Ascending aorta (tissue), 2 donors: ENCODE measurements around the gene YTHDF1. TPM values are rescaled to one million over a fixed set of nuclear protein-coding genes. Genes with fewer than 3 reads are reported as not detected.

Experiments used
- DNase-seq, 2 donors: peaks; one replicate each; pipeline ENCODE4 v3.0.0-alpha.2; 2019; ENCODE audit warnings: low spot score in 2 of 2
- H3K27ac ChIP-seq, 2 donors: fragments of 200-600 bp; sonication (generic); one replicate each; pipeline ENCODE4 v1.5.1; 2016 to 2017; ENCODE audit warnings: mild to moderate bottlenecking in 1 of 2
- H3K27me3 ChIP-seq: fragments of 200-600 bp; sonication (generic); one replicate; pipeline ENCODE4 v1.5.1; 2017
- H3K36me3 ChIP-seq, 2 donors: fragments of 200-600 bp; sonication (generic); one replicate each; pipeline ENCODE4 v1.5.1; 2016
- H3K4me1 ChIP-seq, 2 donors: fragments of 200-600 bp; sonication (generic); one replicate each; pipeline ENCODE4 v1.5.1; 2016 to 2017; ENCODE audit warnings: mild to moderate bottlenecking in 1 of 2
- H3K4me3 ChIP-seq, 2 donors: fragments of 200-600 bp; sonication (generic); one replicate each; pipeline ENCODE4 v1.5.1; 2016 to 2017; ENCODE audit warnings: mild to moderate bottlenecking in 1 of 2
- H3K9me3 ChIP-seq, 2 donors: fragments of 200-600 bp; sonication (generic); one replicate each; pipeline ENCODE4 v1.5.1; 2016
- intact Hi-C: fragments of 100-400 bp; cut with DNase I; formaldehyde crosslinking; loops from one replicate; pipeline ENCODE4 v1.15.1; 2023
- total RNA-seq: library from RNA; depleted of rRNA; stranded (reverse); fragments of >200 nt; gene quantifications from one replicate; pipeline ENCODE4 v1.1.0, GENCODE V29; 2016
- TF ChIP-seq, protein P1 (sequence below), 3 experiments: fragments of 200-600 bp in 2 of 3; fragments of 450-650 bp in 1 of 3; sonication (generic) in 2 of 3; IDR thresholded peaks; one replicate each; pipeline ENCODE4 v1.5.1; 2016 to 2019; ENCODE audit warnings: antibody characterized with exemption in 3 of 3, mild to moderate bottlenecking in 1 of 3, moderate library complexity in 1 of 3

Gene YTHDF1
- total RNA-seq, 1 donor from 2014 or later: 14.2 TPM

DNA sequence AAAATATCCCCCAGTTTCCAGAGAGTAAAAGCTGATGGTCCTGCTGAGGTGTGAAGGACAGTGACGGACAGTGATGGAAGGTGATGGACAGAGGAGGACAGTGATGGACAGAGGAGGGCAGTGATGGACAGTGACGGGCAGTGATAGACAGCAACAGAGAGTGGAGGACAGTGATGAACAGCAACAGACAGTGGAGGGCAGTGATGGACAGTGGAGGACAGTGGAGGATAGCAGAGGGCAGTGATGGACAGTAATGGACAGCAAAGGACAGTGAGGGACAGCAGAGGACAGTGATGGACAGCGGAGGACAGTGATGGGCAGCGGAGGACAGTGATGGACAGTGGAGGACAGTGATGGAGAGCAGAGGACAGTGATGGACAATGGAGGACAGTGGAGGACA lies 41.0 kb upstream of the YTHDF1 start:
- no peak overlapping the region for H3K27ac ChIP-seq
- no peaks in the 10 kb centered on the region for H3K36me3 ChIP-seq
- H3K4me1 ChIP-seq: peaks cover 0 to 5% of the 10 kb centered on the region in 2 donors
- H3K27me3 ChIP-seq: peaks cover 8% of the 10 kb centered on the region
- intact Hi-C loops: no loop called here
- DNase-seq: no peak
- no peaks in the 10 kb centered on the region for H3K9me3 ChIP-seq
- no peak overlapping the region for H3K4me3 ChIP-seq
- TF ChIP-seq, protein P1, sequence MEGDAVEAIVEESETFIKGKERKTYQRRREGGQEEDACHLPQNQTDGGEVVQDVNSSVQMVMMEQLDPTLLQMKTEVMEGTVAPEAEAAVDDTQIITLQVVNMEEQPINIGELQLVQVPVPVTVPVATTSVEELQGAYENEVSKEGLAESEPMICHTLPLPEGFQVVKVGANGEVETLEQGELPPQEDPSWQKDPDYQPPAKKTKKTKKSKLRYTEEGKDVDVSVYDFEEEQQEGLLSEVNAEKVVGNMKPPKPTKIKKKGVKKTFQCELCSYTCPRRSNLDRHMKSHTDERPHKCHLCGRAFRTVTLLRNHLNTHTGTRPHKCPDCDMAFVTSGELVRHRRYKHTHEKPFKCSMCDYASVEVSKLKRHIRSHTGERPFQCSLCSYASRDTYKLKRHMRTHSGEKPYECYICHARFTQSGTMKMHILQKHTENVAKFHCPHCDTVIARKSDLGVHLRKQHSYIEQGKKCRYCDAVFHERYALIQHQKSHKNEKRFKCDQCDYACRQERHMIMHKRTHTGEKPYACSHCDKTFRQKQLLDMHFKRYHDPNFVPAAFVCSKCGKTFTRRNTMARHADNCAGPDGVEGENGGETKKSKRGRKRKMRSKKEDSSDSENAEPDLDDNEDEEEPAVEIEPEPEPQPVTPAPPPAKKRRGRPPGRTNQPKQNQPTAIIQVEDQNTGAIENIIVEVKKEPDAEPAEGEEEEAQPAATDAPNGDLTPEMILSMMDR (IDR thresholded peaks at IDR 0.05): no peak

DNA sequence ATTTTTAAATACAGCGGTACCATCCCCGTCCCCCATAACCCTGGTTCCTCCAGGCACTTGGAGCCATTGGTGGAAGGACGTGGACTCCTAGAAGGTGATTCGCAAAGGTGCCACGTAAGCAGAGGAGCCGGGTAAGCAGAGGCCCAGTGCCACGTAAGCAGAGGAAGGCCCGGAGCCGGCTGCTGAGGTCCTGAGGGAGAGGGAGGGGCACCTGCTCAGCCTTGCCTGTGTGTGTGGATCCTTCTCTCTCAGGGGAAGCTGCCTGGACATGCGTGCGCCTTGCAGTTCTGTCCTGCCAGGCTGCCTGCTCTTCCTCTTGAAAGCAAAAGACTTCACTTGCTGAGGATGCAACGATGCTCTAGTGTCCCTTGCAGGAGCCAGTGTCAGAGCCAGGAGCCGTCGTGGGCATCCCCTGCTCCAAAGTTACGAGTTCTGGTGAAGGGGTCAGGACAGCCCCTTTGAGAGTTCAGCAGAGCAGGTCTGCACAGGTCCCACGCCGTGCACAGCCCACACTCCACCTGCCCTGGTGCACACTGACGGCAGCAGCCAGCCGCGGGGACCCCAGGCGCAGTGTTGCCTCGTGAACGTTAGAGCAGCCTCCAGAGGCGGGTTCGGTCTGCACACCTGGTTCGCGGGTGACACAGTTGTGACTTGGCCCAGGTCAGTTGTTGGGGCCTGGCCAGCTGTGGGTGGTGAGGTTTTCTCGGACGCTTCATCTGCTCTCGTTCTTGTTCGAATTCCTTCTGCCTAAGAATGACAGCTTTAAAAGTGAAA lies 40.2 kb upstream of the YTHDF1 start:
- Histone ChIP-seq H3K4me1 (peaks cover 0 to 5% of the 10 kb centered on the region in 2 donors), H3K27me3 (peaks cover 8% of the 10 kb centered on the region), H3K27ac (no peak overlapping the region), H3K36me3 (no peaks in the 10 kb centered on the region), H3K4me3 (no peak overlapping the region), H3K9me3 (no peaks in the 10 kb centered on the region)
- TF ChIP-seq, protein P1 (IDR thresholded peaks at IDR 0.05): no peak
- intact Hi-C loops: no loop called here
- no peak for DNase-seq

DNA sequence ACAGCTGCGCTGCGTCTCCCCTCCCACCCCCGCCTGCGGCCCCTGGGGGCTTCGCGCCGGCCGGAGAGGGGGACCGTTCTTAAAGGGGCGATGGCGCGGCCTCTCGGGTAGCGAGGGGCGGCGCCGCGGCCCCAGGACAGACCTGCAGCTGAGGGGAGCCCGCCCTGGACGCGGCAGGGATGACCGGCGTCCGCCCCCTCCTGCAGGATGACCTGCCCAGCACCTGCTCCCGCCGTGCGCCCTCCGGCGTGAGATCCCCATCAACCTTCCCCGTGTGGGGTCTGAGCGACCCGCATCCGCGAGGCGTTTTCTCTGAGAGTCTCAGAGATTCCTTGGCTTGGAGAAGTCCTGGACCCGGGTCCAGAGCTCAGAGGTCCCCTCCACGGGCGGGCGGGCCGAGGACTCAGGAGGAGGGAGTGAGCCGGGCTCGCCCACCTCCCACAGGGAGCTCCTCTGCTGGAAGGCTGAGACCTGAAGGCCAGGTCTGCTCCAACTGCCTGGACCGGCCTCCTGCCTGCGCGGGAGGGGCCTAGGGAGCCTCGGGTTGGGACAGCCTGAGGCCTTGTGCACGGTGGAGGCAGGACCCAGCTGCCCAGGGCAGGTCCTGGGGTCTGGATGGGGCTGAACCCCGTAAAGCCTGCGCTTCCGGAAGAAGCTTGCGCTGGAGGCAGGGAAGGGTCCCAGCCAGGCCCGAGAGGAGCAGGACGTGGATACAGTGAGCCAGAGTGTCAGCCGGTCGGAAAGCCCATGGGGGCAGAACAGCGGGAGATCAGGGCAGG lies 38.9 kb upstream of the YTHDF1 start:
- TF ChIP-seq, protein P1 (IDR thresholded peaks at IDR 0.05): no peak
- no peak for DNase-seq
- intact Hi-C loops: no loop called here
- Histone ChIP-seq H3K9me3 (no peaks in the 10 kb centered on the region), H3K27ac (no peak overlapping the region), H3K4me1 (peaks cover 0 to 5% of the 10 kb centered on the region in 2 donors), H3K36me3 (no peaks in the 10 kb centered on the region), H3K4me3 (peak overlapping the region in 1 of 2 donors; percentile 53), H3K27me3 (peaks cover 8% of the 10 kb centered on the region)

DNA sequence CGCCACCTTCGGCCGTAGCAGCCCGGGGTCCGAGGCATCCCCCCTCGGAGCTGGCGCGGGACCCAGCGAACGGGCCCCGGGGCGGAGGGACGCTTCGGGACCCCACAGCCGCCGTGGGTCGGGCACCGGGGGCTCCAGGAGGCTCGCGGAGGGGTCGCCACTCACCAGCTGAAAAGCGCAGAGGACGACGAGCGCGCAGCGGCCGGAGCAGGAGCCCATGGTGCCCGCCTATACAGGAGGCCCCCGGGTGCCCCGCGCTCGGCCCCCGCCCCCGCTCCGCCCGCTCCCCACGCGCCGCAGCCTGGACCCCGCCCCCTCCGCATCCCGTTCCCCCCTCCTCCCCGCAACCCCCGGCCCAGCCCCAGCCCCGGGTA lies 38.3 kb upstream of the YTHDF1 start, which contains the start of gene NKAIN4:
Gene NKAIN4, minus strand, starts transcription at position 232 of the 374 bp plus-strand sequence. Its CDS starts 13 bp downstream, at position 219.
- DNase-seq: no peak
- no peaks in the 10 kb centered on the region for H3K9me3 ChIP-seq
- peak within 1 kb of the TSS; percentile 39 to 53 for H3K4me3 ChIP-seq
- H3K4me1 ChIP-seq: peaks cover 0 to 5% of the 10 kb centered on the region in 2 donors
- peaks cover 8% of the 10 kb centered on the region for H3K27me3 ChIP-seq
- TF ChIP-seq, protein P1 (IDR thresholded peaks at IDR 0.05): no peak
- intact Hi-C loops: no loop called here
- H3K27ac ChIP-seq: no peak within 1 kb of the TSS
- no peaks in the 10 kb centered on the region for H3K36me3 ChIP-seq

DNA sequence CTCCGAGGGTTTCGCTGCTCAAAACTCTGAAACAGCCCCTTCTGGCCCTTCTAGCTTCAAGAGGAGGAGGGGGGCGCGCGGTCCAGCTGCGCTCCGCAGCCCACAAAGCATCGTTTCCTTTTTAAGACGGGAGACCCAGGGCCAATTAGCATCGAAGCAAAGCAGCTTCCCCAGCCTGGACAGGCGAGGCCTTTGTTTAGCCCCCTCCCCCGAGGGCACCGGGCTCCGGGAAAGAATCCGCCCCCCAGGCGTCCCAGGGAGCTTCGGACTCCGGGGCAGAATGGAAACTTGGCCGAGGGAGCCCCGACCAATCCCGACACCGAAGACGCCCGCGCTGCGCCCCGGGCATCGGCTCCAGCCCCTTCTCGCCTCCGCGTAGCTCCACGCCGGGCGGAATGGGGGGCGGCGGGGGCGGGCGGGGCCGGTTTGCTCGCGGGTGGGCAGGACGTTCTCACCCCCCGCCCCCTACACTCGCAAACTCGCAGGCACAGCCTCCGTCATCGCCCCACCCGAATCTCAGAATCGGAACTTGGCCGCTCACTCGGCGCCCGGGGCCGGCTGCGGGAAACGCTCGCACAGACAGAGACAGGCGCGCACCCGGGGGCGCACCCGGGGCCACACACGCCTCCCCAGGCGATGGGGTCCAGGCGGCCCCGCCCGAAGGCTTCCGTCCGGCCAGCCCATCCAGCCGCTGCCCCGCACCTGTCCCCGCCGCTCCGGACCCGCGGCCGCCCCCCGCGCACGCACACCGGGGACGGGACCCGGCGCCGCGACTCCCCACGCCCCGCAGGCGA lies 37.7 kb upstream of the YTHDF1 start:
- peaks cover 8% of the 10 kb centered on the region for H3K27me3 ChIP-seq
- no peaks in the 10 kb centered on the region for H3K9me3 ChIP-seq
- TF ChIP-seq, protein P1 (IDR thresholded peaks at IDR 0.05): no peak
- intact Hi-C loops: no loop called here
- DNase-seq: no peak
- no peak overlapping the region for H3K27ac ChIP-seq
- H3K36me3 ChIP-seq: no peaks in the 10 kb centered on the region
- H3K4me1 ChIP-seq: peaks cover 0 to 5% of the 10 kb centered on the region in 2 donors
- H3K4me3 ChIP-seq: peak overlapping the region; percentile 39 to 53
